AG09319 (cell line): ENCODE results near the gene POLR1H.

Source experiments
- DNase-seq: peaks from one replicate; pipeline ENCODE4 v3.0.0-alpha.2; 2010; ENCODE audit warnings: low read depth; ENCODE audit errors: extremely low read depth
- CTCF ChIP-seq: IDR thresholded peaks from 2 replicates; pipeline ENCODE4 v1.5.1; 2011; ENCODE audit warnings: low read depth, mild to moderate bottlenecking, inconsistent platforms, low read length, moderate library complexity

POLR1H gene

GRCh38 chr6:30077218-30077617 lies 16.2 kb downstream of the POLR1H start:
- DNase-seq = no peak

GRCh38 chr6:30087876-30088275 lies 26.8 kb downstream of the POLR1H start:
- DNase-seq = no peak
- no peak for TF ChIP-seq CTCF

More at GRCh38 chr6:30077218-30077617, 16.2 kb downstream of the POLR1H start:
- no peak for TF ChIP-seq CTCF

- DNase-seq = peak; percentile 24
- no peak for TF ChIP-seq CTCF
Observed at GRCh38 chr6:30091577-30092381, 30.7 kb downstream of the POLR1H start.

- no peak for DNase-seq
- TF ChIP-seq CTCF = no peak
Observed at GRCh38 chr6:30092852-30093543, 31.9 kb downstream of the POLR1H start.

GRCh38 chr6:30093951-30094661 lies 33.0 kb downstream of the POLR1H start:
- no peak for TF ChIP-seq CTCF
- no peak for DNase-seq

GRCh38 chr6:30096829-30097228 lies 35.8 kb downstream of the POLR1H start:
- no peak for DNase-seq
- TF ChIP-seq CTCF = no peak
